Neural cell (in vitro differentiated cells): Measurements from ENCODE around the gene PPM1L. TPM values are rescaled to one million over a fixed set of nuclear protein-coding genes. Genes with fewer than 3 reads are reported as not detected.

Experiments used
- H2AFZ ChIP-seq: fragments of 200-600, 300-800 bp; sonication (generic), shearing (Covaris generic); 2 replicates; pipeline ENCODE4 v1.6.0; 2014; ENCODE audit warnings: low read depth, mild to moderate bottlenecking, antibody characterized with exemption, low read length, moderate library complexity
- H3F3A ChIP-seq: fragments of 200-600 bp; shearing (Covaris generic); 2 replicates; pipeline ENCODE4 v1.6.1; 2016; ENCODE audit warnings: mild to moderate bottlenecking, moderate library complexity, mixed read lengths, antibody characterized with exemption, low read length; ENCODE audit not compliant: insufficient read depth, poor library complexity, severe bottlenecking
- H3K27ac ChIP-seq: fragments of 200-600, 300-800 bp; sonication (generic), shearing (Covaris generic); 2 replicates; pipeline ENCODE4 v1.5.1; 2014; ENCODE audit warnings: mild to moderate bottlenecking, low read length, moderate library complexity
- H3K27me3 ChIP-seq: fragments of 300-800, 200-600 bp; sonication (generic), shearing (Covaris generic); 2 replicates; pipeline ENCODE4 v1.6.0; 2014; ENCODE audit warnings: mild to moderate bottlenecking, low read depth, low read length, moderate library complexity; ENCODE audit not compliant: insufficient read depth
- H3K36me3 ChIP-seq: fragments of 300-800, 200-600 bp; sonication (generic), shearing (Covaris generic); 2 replicates; pipeline ENCODE4 v1.5.1; 2014; ENCODE audit warnings: mild to moderate bottlenecking, antibody characterized with exemption, low read length, moderate library complexity; ENCODE audit not compliant: insufficient read depth
- H3K4me2 ChIP-seq: fragments of 300-800, 200-600 bp; sonication (generic), shearing (Covaris generic); 2 replicates; pipeline ENCODE4 v1.6.0; 2014; ENCODE audit warnings: mild to moderate bottlenecking, low read length
- H3K4me3 ChIP-seq: fragments of 300-800, 200-600 bp; sonication (generic), shearing (Covaris generic); 2 replicates; pipeline ENCODE4 v1.5.1; 2014; ENCODE audit warnings: mild to moderate bottlenecking, low read length, moderate library complexity
- H3K79me2 ChIP-seq: fragments of 200-600 bp; shearing (Covaris generic); replicated peaks from 2 replicates; pipeline ENCODE4 v1.6.0; 2014; ENCODE audit warnings: mild to moderate bottlenecking, low read length, moderate library complexity; ENCODE audit not compliant: insufficient read depth
- H3K9ac ChIP-seq: fragments of 300-800, 200-600 bp; sonication (generic), shearing (Covaris generic); 2 replicates; pipeline ENCODE4 v1.6.1; 2016; ENCODE audit warnings: mild to moderate bottlenecking, low read length, mixed read lengths
- H3K9me2 ChIP-seq: fragments of 200-600 bp; shearing (Covaris generic); 2 replicates; pipeline ENCODE4 v1.6.1; 2016; ENCODE audit warnings: mild to moderate bottlenecking, low read length, mixed read lengths; ENCODE audit not compliant: insufficient read depth
- H3K9me3 ChIP-seq: fragments of 200-600, 300-800 bp; sonication (generic), shearing (Covaris generic); 2 replicates; pipeline ENCODE4 v1.6.1; 2016; ENCODE audit warnings: mild to moderate bottlenecking, mixed run types, low read length, moderate library complexity, mixed read lengths
- H4K20me1 ChIP-seq: fragments of 200-600 bp; shearing (Covaris generic); 2 replicates; pipeline ENCODE4 v1.6.1; 2016; ENCODE audit warnings: mild to moderate bottlenecking, mixed run types; ENCODE audit not compliant: insufficient read depth
- CTCF ChIP-seq: fragments of 450-650 bp; IDR thresholded peaks from 2 replicates; pipeline ENCODE4 v1.5.1; 2014; ENCODE audit warnings: antibody characterized with exemption, mild to moderate bottlenecking, moderate library complexity; ENCODE audit not compliant: poor library complexity, severe bottlenecking
- EP300 ChIP-seq: fragments of 450-650 bp; conservative IDR thresholded peaks from 2 replicates; pipeline ENCODE4 v1.6.1; 2014; ENCODE audit warnings: antibody characterized with exemption, mild to moderate bottlenecking, moderate library complexity; ENCODE audit not compliant: poor library complexity, severe bottlenecking
- EZH2 ChIP-seq: fragments of 200-600, 300-800 bp; shearing (Covaris generic), sonication (generic); IDR thresholded peaks from 2 replicates; pipeline ENCODE4 v1.6.1; 2014; ENCODE audit warnings: antibody characterized with exemption, low read length, borderline replicate concordance, mild to moderate bottlenecking; ENCODE audit not compliant: insufficient read depth, poor library complexity, severe bottlenecking
- MXI1 ChIP-seq: fragments of 450-650 bp; conservative IDR thresholded peaks from 2 replicates; pipeline ENCODE4 v1.6.1; 2014; ENCODE audit warnings: antibody characterized with exemption, mild to moderate bottlenecking; ENCODE audit not compliant: poor library complexity, severe bottlenecking
- POLR2AphosphoS5 ChIP-seq: IDR thresholded peaks from 2 replicates; pipeline ENCODE4 v1.6.1; 2012
- RAD21 ChIP-seq: fragments of 450-650 bp; conservative IDR thresholded peaks from 2 replicates; pipeline ENCODE4 v1.6.1; 2014; ENCODE audit warnings: antibody characterized with exemption, mild to moderate bottlenecking, moderate library complexity
- REST ChIP-seq: IDR thresholded peaks from 2 replicates; pipeline ENCODE4 v1.6.1; 2012; ENCODE audit warnings: borderline replicate concordance
- SMC3 ChIP-seq: fragments of 450-650 bp; conservative IDR thresholded peaks from 2 replicates; pipeline ENCODE4 v1.6.1; 2014; ENCODE audit warnings: antibody characterized with exemption, mild to moderate bottlenecking, moderate library complexity; ENCODE audit not compliant: poor library complexity
- TAF1 ChIP-seq: IDR thresholded peaks from 2 replicates; pipeline ENCODE4 v1.6.1; 2012; ENCODE audit warnings: low read depth
- polyA plus RNA-seq: library from polyadenylated mRNA; depleted of rRNA; stranded (reverse); fragments of >200 nt; gene quantifications from 2 replicates; pipeline ENCODE4 v1.2.3, GENCODE V29; 2014

PPM1L gene
- polyA plus RNA-seq, 1 donor from 2014 or later = 24.9 TPM

- H3K4me2 ChIP-seq = no peak overlapping the region
- TF ChIP-seq MXI1 (no peak), EZH2 (no peak), REST (no peak), CTCF (no peak), RAD21 (no peak), POLR2AphosphoS5 (no peak), EP300 (no peak)
- no peak overlapping the region for H3K27ac ChIP-seq
- peaks cover 58% of the 10 kb centered on the region for H3K79me2 ChIP-seq
- H3K4me3 ChIP-seq = no peak overlapping the region
- H3F3A ChIP-seq = no peaks in the 10 kb centered on the region
- H3K27me3 ChIP-seq = no peaks in the 10 kb centered on the region
- H3K36me3 ChIP-seq = no peaks in the 10 kb centered on the region
- H3K9ac ChIP-seq = no peak overlapping the region
- H2AFZ ChIP-seq = no peak overlapping the region
- H3K9me2 ChIP-seq = no peaks in the 10 kb centered on the region
- no peaks in the 10 kb centered on the region for H4K20me1 ChIP-seq
- no peaks in the 10 kb centered on the region for H3K9me3 ChIP-seq
Measured at GRCh38 chr3:160765211-160765610, 9.2 kb downstream of the PPM1L start.

GRCh38 chr3:160768031-160768430, 12.0 kb downstream of the PPM1L start:
- H3K27ac ChIP-seq = no peak overlapping the region
- no peaks in the 10 kb centered on the region for H3K9me2 ChIP-seq
- no peaks in the 10 kb centered on the region for H3F3A ChIP-seq
- H3K9me3 ChIP-seq = no peaks in the 10 kb centered on the region
- no peaks in the 10 kb centered on the region for H4K20me1 ChIP-seq
- no peak overlapping the region for H3K9ac ChIP-seq
- no peak overlapping the region for H3K4me2 ChIP-seq
- H2AFZ ChIP-seq = no peak overlapping the region
- no peaks in the 10 kb centered on the region for H3K36me3 ChIP-seq
- H3K79me2 ChIP-seq = peaks cover 36% of the 10 kb centered on the region
- TF ChIP-seq CTCF (no peak), RAD21 (no peak), EP300 (no peak), MXI1 (no peak), POLR2AphosphoS5 (no peak), SMC3 (no peak), REST (no peak), TAF1 (no peak), EZH2 (no peak)
- no peaks in the 10 kb centered on the region for H3K27me3 ChIP-seq
- H3K4me3 ChIP-seq = no peak overlapping the region
